Measurements from ENCODE around the gene STARD7. TPM values are rescaled to one million over a fixed set of nuclear protein-coding genes. Genes with fewer than 3 reads are reported as not detected.
A peak's percentile ranks its signal among the peaks of the same experiment; 100 is the strongest.
"Not testable (repeated sequence)": the region's sequence is repeated elsewhere in the genome, so short reads cannot be mapped to it uniquely, and the experiment has no call there.

Gene STARD7
- total and polyA plus RNA-seq, 10 of the 15 experiments (the other 5 are each of a cell fraction or from before 2014, with no cell fraction given) = 85.4 to 237 (median 153) TPM

GRCh38 chr2:96142217-96143113 is 66.2 kb downstream of the STARD7 start (continued):
- TF ChIP-seq EP300 (IDR thresholded peaks at IDR 0.05; ENCODE audit: borderline replicate concordance in 1 of 2, control insufficient read depth in 1 of 2, low read depth in 2 of 2, low read length in 2 of 2) (0 out of 4 replicates have a peak, but pooled peaks of 1 of the 2 experiments have one; percentile 22), CEBPB (IDR thresholded peaks at IDR 0.05; ENCODE audit: borderline replicate concordance in 1 of 2, low read depth in 2 of 2, low read length in 2 of 2) (no peak), RFX5 (IDR thresholded peaks at IDR 0.05; ENCODE audit: low read depth, low read length) (0 out of 2 replicates have a peak, but pooled peaks have one; percentile 28), HCFC1 (IDR thresholded peaks at IDR 0.05; ENCODE audit: low read length) (peak; percentile 25), MYC (IDR thresholded peaks at IDR 0.05; ENCODE audit: insufficient read depth, insufficient read length, insufficient replicate concordance, low read length, severe bottlenecking) (no peak), HDAC2 (IDR thresholded peaks at IDR 0.05) (no peak), JUNB (IDR thresholded peaks at IDR 0.05) (no peak), BCL11A (IDR thresholded peaks at IDR 0.05; ENCODE audit: low read depth, low read length) (peak; percentile 68)

- intact Hi-C loops (cut with micrococcal nuclease; ENCODE audit: unreplicated experiment); BruUV-seq (replicated peaks); H3K27ac ChIP-seq (ENCODE audit: control insufficient read depth, insufficient read depth); DNase-seq (ENCODE audit: low read depth, low spot score); H3K27me3 ChIP-seq (replicated peaks in 1 of 2; ENCODE audit: control insufficient read depth in 2 of 2, insufficient read depth in 2 of 2, low read length in 1 of 2); FAIRE-seq; H3K36me3 ChIP-seq (ENCODE audit: control insufficient read depth in 2 of 2, insufficient read depth in 2 of 2, low read length in 1 of 2); H3K9ac ChIP-seq (ENCODE audit: control insufficient read depth, insufficient read depth, low read length); H3K9me3 ChIP-seq (replicated peaks; ENCODE audit: control insufficient read depth, insufficient read depth, low read length); ATAC-seq; H2AFZ ChIP-seq (ENCODE audit: control insufficient read depth, low read depth, low read length); H3K4me3 ChIP-seq; H4K20me1 ChIP-seq (ENCODE audit: control insufficient read depth, insufficient read depth): not testable (repeated sequence)
- H3K79me2 ChIP-seq (ENCODE audit: control insufficient read depth, insufficient read depth, low read length) = peaks cover 29% of the 10 kb centered on the region
- peak overlapping the region; percentile 95; the same call in 1 of the 2 replicates for H3K4me2 ChIP-seq (ENCODE audit: control insufficient read depth, insufficient read depth)
- 0 out of 4 replicates have a peak, but pooled peaks of 1 of the 2 experiments have one; percentile 1 for TF ChIP-seq EP300 (IDR thresholded peaks at IDR 0.05; ENCODE audit: borderline replicate concordance in 1 of 2, control insufficient read depth in 1 of 2, low read depth in 2 of 2, low read length in 2 of 2)
- peaks cover 24% of the 10 kb centered on the region for H3K4me1 ChIP-seq (ENCODE audit: control insufficient read depth, insufficient read depth, low read length)
- ChIA-PET SMC1A (ENCODE audit: uncharacterized antibody, unreplicated experiment) (interaction anchor here (1.0 to 14.4 kb wide), 7 partner anchors 17 to 92 kb away, joined by 3 to 338 read pairs (median 7); no protein-coding TSS in a partner anchor), POLR2A (interaction anchor here (1.4 to 9.5 kb wide), 5 partner anchors 17 to 67 kb away, joined by 4 to 161 read pairs (median 14); partner anchors contain the start of gene STARD7), CTCF (interaction anchor here (0.8 to 14.4 kb wide), 15 partner anchors 11 to 179 kb away, joined by 3 to 535 read pairs (median 6); no protein-coding TSS in a partner anchor), RAD21 (ENCODE audit: unreplicated experiment) (interaction anchor here (1.8 to 18.1 kb wide), 5 partner anchors 16 to 120 kb away, joined by 4 to 463 read pairs (median 34); partner anchors contain the start of gene STARD7)
- 47% methylated on average over 5 of the region's 5 CpGs for WGBS (ENCODE audit: insufficient coverage, insufficient replicate concordance, low lambda C conversion rate, missing lambda C conversion rate)
- in situ Hi-C loops (cut with MboI) = loop anchor here (5.0 kb wide), 2 partner anchors 36 to 121 kb away; no protein-coding TSS in a partner anchor
Observed at GRCh38 chr2:96141624-96141967, 67.0 kb downstream of the STARD7 start.

Measured in GM12878 (cell line).